SK-N-SH treated with all-trans-retinoic acid at 6 μM for 48 hours (cell line): ENCODE data around the gene PPP4C.

Source experiments
- ATAC-seq: fragments of 200-7000 bp; cut with Tn5 transposase; 3 replicates; pipeline ENCODE4 v1.9.1; 2020; ENCODE audit warnings: mild to moderate bottlenecking, moderate library complexity
- ARNTL ChIP-seq: fragments of 450-650 bp; formaldehyde crosslinking; IDR thresholded peaks from 2 replicates; pipeline ENCODE4 v1.5.0; 2020; ENCODE audit warnings: low read depth, mild to moderate bottlenecking, moderate library complexity, borderline replicate concordance
- BACH2 ChIP-seq: fragments of 250-450 bp; sonication (Bioruptor Pico); IDR thresholded peaks from 2 replicates; pipeline ENCODE4 v1.9.0; 2021; ENCODE audit warnings: mild to moderate bottlenecking, borderline replicate concordance
- CSDC2 ChIP-seq: fragments of 250-450 bp; sonication (Bioruptor Pico); IDR thresholded peaks from 2 replicates; pipeline ENCODE4 v1.5.0; 2020; ENCODE audit warnings: mild to moderate bottlenecking, moderate library complexity
- CSRNP3 ChIP-seq: fragments of 250-450 bp; sonication (Bioruptor Pico); IDR thresholded peaks from 2 replicates; pipeline ENCODE4 v1.5.1; 2021; ENCODE audit warnings: mild to moderate bottlenecking, moderate library complexity
- ESRRG ChIP-seq: fragments of 250-450 bp; sonication (Bioruptor Pico); IDR thresholded peaks from 2 replicates; pipeline ENCODE4 v1.6.1; 2021; ENCODE audit warnings: mild to moderate bottlenecking
- GLIS3 ChIP-seq: fragments of 250-450 bp; sonication (Bioruptor Pico); IDR thresholded peaks from 2 replicates; pipeline ENCODE4 v1.5.0; 2020; ENCODE audit warnings: mild to moderate bottlenecking, moderate library complexity
- ISL1 ChIP-seq: fragments of 250-450 bp; sonication (Bioruptor Pico); IDR thresholded peaks from 2 replicates; pipeline ENCODE4 v2.1.2; 2022; ENCODE audit warnings: mild to moderate bottlenecking, moderate library complexity
- POU6F1 ChIP-seq: fragments of 250-450 bp; sonication (Bioruptor Pico); IDR thresholded peaks from 2 replicates; pipeline ENCODE4 v1.8.0; 2021; ENCODE audit warnings: low read depth, mild to moderate bottlenecking, moderate library complexity, borderline replicate concordance
- PPARA ChIP-seq: fragments of 250-450 bp; sonication (Bioruptor Pico); IDR thresholded peaks from 2 replicates; pipeline ENCODE4 v1.5.0; 2020; ENCODE audit warnings: mild to moderate bottlenecking, borderline replicate concordance
- RARB ChIP-seq: fragments of 250-450 bp; sonication (Bioruptor Pico); IDR thresholded peaks from 2 replicates; pipeline ENCODE4 v1.8.0; 2021; ENCODE audit warnings: mild to moderate bottlenecking, moderate library complexity
- SNAI2 ChIP-seq: fragments of 250-450 bp; sonication (Bioruptor Pico); IDR thresholded peaks from 2 replicates; pipeline ENCODE4 v1.5.0; 2020; ENCODE audit warnings: mild to moderate bottlenecking, moderate library complexity
- TCF4 ChIP-seq: fragments of 250-450 bp; sonication (Bioruptor Pico); IDR thresholded peaks from 2 replicates; pipeline ENCODE4 v1.8.0; 2021; ENCODE audit warnings: mild to moderate bottlenecking, moderate library complexity, borderline replicate concordance
- TOX ChIP-seq: fragments of 250-450 bp; sonication (Bioruptor Pico); IDR thresholded peaks from 2 replicates; pipeline ENCODE4 v1.8.0; 2021; ENCODE audit warnings: mild to moderate bottlenecking, moderate library complexity, borderline replicate concordance
- ZFP3 ChIP-seq: fragments of 250-450 bp; sonication (Bioruptor Pico); IDR thresholded peaks from 2 replicates; pipeline ENCODE4 v1.5.0; 2020; ENCODE audit warnings: mild to moderate bottlenecking, moderate library complexity
- ZNF565 ChIP-seq: fragments of 450-650 bp; formaldehyde crosslinking; conservative IDR thresholded peaks from 2 replicates; pipeline ENCODE4 v1.5.0; 2020; ENCODE audit warnings: low read depth, mild to moderate bottlenecking, moderate library complexity
- ZNF70 ChIP-seq: fragments of 450-650 bp; formaldehyde crosslinking; IDR thresholded peaks from 2 replicates; pipeline ENCODE4 v1.5.0; 2020; ENCODE audit warnings: mild to moderate bottlenecking, moderate library complexity
- ZNF8 ChIP-seq: fragments of 450-650 bp; formaldehyde crosslinking; IDR thresholded peaks from 2 replicates; pipeline ENCODE4 v1.5.0; 2020; ENCODE audit warnings: mild to moderate bottlenecking, moderate library complexity
- TF ChIP-seq, protein P1 (sequence below): fragments of 250-450 bp; sonication (Bioruptor Pico); IDR thresholded peaks from 2 replicates; pipeline ENCODE4 v1.5.1; 2020; ENCODE audit warnings: low read depth, mild to moderate bottlenecking, moderate library complexity
- TF ChIP-seq, protein P2 (sequence below): fragments of 250-450 bp; sonication (Bioruptor Pico); IDR thresholded peaks from 2 replicates; pipeline ENCODE4 v1.5.0; 2020; ENCODE audit warnings: mild to moderate bottlenecking, moderate library complexity
- TF ChIP-seq, protein P3 (sequence below): fragments of 250-450 bp; sonication (Bioruptor Pico); IDR thresholded peaks from 2 replicates; pipeline ENCODE4 v1.8.0; 2020; ENCODE audit warnings: mild to moderate bottlenecking, moderate library complexity, borderline replicate concordance

The PPP4C gene

DNA sequence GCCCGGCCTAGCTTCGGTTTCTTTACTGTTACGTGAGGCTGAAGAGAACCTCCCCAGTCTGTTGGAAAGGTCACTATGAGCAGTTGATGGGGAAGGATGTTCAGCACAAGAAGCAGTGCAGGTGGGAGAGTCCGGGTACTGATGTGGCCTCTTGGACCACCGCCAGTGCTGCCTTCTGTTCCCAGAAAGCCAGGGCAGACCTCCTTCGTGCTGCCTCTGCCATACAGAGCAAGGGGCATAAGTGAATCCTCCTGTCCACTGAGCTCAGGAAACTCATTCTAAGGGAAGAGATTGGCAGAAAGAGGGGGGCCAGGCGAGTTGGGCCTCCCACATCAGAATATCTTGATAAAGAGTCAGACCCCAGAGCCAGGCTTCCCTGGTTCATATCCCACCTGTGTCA, 3.7 kb downstream of the PPP4C start:
- TF ChIP-seq ESRRG (CRISPR knock-in tag) (no peak), TCF4 (CRISPR knock-in tag) (no peak), PPARA (no peak), BACH2 (no peak), RARB (CRISPR knock-in tag) (no peak), ARNTL (CRISPR knock-in tag) (no peak), ZNF565 (CRISPR knock-in tag) (no peak), SNAI2 (CRISPR knock-in tag) (no peak), TOX (CRISPR knock-in tag) (no peak), ISL1 (CRISPR knock-in tag) (no peak), ZNF70 (CRISPR knock-in tag) (no peak), POU6F1 (no peak), CSRNP3 (CRISPR knock-in tag) (no peak), ZFP3 (CRISPR knock-in tag) (no peak), ZNF8 (no peak)
- TF ChIP-seq, protein P1, sequence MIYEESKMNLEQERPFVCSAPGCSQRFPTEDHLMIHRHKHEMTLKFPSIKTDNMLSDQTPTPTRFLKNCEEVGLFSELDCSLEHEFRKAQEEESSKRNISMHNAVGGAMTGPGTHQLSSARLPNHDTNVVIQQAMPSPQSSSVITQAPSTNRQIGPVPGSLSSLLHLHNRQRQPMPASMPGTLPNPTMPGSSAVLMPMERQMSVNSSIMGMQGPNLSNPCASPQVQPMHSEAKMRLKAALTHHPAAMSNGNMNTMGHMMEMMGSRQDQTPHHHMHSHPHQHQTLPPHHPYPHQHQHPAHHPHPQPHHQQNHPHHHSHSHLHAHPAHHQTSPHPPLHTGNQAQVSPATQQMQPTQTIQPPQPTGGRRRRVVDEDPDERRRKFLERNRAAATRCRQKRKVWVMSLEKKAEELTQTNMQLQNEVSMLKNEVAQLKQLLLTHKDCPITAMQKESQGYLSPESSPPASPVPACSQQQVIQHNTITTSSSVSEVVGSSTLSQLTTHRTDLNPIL (CRISPR knock-in tag), result no peak
- TF ChIP-seq, protein P2, sequence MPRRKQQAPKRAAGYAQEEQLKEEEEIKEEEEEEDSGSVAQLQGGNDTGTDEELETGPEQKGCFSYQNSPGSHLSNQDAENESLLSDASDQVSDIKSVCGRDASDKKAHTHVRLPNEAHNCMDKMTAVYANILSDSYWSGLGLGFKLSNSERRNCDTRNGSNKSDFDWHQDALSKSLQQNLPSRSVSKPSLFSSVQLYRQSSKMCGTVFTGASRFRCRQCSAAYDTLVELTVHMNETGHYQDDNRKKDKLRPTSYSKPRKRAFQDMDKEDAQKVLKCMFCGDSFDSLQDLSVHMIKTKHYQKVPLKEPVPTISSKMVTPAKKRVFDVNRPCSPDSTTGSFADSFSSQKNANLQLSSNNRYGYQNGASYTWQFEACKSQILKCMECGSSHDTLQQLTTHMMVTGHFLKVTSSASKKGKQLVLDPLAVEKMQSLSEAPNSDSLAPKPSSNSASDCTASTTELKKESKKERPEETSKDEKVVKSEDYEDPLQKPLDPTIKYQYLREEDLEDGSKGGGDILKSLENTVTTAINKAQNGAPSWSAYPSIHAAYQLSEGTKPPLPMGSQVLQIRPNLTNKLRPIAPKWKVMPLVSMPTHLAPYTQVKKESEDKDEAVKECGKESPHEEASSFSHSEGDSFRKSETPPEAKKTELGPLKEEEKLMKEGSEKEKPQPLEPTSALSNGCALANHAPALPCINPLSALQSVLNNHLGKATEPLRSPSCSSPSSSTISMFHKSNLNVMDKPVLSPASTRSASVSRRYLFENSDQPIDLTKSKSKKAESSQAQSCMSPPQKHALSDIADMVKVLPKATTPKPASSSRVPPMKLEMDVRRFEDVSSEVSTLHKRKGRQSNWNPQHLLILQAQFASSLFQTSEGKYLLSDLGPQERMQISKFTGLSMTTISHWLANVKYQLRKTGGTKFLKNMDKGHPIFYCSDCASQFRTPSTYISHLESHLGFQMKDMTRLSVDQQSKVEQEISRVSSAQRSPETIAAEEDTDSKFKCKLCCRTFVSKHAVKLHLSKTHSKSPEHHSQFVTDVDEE, result no peak
- ATAC-seq, result no peak

DNA sequence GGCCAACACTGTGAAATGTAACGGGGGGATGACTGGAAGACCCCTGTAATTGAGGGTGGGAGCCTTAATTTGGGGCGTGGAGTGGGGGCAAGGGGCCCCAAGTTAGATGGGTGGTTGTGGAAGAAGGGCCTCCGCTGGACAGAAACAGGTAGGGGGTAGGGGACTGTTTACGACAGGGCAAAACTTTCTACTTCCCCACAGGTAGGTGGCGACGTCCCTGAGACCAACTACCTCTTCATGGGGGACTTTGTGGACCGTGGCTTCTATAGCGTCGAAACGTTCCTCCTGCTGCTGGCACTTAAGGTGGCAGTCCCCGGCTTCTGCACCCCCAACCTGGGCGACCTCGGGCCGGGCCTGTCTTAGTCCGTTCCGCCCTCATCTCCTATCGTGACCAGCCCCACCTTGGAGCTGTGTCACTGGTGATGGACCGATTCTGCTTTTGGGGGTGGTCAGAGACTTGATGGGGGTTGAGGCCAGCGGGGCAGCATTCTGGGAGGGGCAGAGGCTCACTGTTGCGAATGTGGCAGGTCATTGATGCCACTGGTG, 6.8 kb downstream of the PPP4C start:
- no peak for ATAC-seq
- TF ChIP-seq ZNF8 (no peak), CSDC2 (CRISPR knock-in tag) (no peak), ESRRG (CRISPR knock-in tag) (no peak), ZNF70 (CRISPR knock-in tag) (no peak), ARNTL (CRISPR knock-in tag) (no peak), GLIS3 (CRISPR knock-in tag) (no peak), TCF4 (CRISPR knock-in tag) (no peak), ISL1 (CRISPR knock-in tag) (no peak)
- TF ChIP-seq, protein P3, sequence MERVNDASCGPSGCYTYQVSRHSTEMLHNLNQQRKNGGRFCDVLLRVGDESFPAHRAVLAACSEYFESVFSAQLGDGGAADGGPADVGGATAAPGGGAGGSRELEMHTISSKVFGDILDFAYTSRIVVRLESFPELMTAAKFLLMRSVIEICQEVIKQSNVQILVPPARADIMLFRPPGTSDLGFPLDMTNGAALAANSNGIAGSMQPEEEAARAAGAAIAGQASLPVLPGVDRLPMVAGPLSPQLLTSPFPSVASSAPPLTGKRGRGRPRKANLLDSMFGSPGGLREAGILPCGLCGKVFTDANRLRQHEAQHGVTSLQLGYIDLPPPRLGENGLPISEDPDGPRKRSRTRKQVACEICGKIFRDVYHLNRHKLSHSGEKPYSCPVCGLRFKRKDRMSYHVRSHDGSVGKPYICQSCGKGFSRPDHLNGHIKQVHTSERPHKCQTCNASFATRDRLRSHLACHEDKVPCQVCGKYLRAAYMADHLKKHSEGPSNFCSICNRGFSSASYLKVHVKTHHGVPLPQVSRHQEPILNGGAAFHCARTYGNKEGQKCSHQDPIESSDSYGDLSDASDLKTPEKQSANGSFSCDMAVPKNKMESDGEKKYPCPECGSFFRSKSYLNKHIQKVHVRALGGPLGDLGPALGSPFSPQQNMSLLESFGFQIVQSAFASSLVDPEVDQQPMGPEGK (CRISPR knock-in tag), result no peak
- TF ChIP-seq, all 23 proteins: peak for 0

DNA sequence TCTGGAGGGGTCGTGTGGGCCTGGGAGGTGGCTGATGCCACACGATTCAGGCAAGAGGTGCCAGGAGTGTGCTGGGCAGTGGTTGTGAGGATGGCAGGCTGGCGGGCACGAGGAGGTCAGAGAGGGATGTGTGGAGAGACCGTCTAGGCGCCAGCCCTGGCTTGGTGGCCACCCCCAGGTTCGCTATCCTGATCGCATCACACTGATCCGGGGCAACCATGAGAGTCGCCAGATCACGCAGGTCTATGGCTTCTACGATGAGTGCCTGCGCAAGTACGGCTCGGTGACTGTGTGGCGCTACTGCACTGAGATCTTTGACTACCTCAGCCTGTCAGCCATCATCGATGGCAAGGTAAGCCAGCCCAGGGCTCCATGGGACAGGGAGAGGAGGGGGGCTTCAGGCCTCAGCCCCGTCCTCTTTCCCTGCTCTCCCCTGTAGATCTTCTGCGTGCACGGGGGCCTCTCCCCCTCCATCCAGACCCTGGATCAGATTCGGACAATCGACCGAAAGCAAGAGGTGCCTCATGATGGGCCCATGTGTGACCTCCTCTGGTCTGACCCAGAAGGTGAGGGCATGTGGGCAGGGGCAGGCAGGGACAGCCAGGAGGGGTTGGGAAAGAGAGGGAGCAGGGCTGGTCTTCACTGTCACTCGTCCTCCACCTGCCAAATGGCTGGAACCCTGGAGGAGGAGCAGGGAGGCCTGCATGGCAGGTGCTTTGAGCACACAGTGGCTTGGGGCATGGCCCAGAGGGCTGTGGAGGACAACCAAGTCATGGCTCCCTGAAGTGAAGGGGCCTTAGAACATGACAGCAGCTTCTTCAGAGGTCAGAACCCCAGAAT, 7.6 kb downstream of the PPP4C start:
- TF ChIP-seq, protein P1 (CRISPR knock-in tag), result no peak
- no peak for TF ChIP-seq ZNF565 (CRISPR knock-in tag)
- ATAC-seq, result no peak
